CD4-positive, alpha-beta T cell (primary cell): ENCODE measurements around the gene TENT4B. TPM values are rescaled to one million over a fixed set of nuclear protein-coding genes. Genes with fewer than 3 reads are reported as not detected.

Source experiments
- ATAC-seq: fragments of 200-7000 bp; cut with Tn5 transposase; one replicate; pipeline ENCODE4 v1.10.0; 2022; ENCODE audit warnings: mild to moderate bottlenecking; ENCODE audit not compliant: poor library complexity
- CTCF ChIA-PET: fragments of 350-600 bp; sonication (Branson Sonifier 250); formaldehyde crosslinking; loops from one replicate; lab custom pipeline; 2021; ENCODE audit warnings: antibody characterized with exemption, inconsistent platforms; lab: Charles Lee
- POLR2A ChIA-PET: fragments of 350-600 bp; sonication (Branson Sonifier 250); formaldehyde crosslinking; loops from one replicate; lab custom pipeline; 2021; ENCODE audit warnings: antibody characterized with exemption, inconsistent platforms; lab: Charles Lee
- DNase-seq, 14 experiments: peaks; one replicate each; pipeline ENCODE4 v3.0.0-alpha.2; 2013 to 2020; ENCODE audit warnings: mixed read lengths in 2 of 14
- H3K27ac ChIP-seq, 2 donors: one replicate each; pipeline versions ENCODE4 v1.5.1 to v1.7.0; 2013; ENCODE audit warnings: low read length in 2 of 2, low read depth in 1 of 2, mild to moderate bottlenecking in 1 of 2
- H3K27me3 ChIP-seq, 2 experiments: 1 replicate in 1 of 2; 2 replicates in 1 of 2; pipeline versions ENCODE4 v1.6.1 to v1.7.0; 2013; ENCODE audit warnings: low read length in 2 of 2, control low read depth in 1 of 2, mild to moderate bottlenecking in 1 of 2, moderate library complexity in 1 of 2; ENCODE audit not compliant: insufficient read depth in 2 of 2, control insufficient read depth in 1 of 2
- H3K36me3 ChIP-seq: one replicate; pipeline ENCODE4 v1.6.1; 2013; ENCODE audit warnings: low read length, control low read depth; ENCODE audit not compliant: insufficient read depth
- H3K4me1 ChIP-seq: one replicate; pipeline ENCODE4 v1.6.1; 2013; ENCODE audit warnings: low read length, control low read depth; ENCODE audit not compliant: insufficient read depth
- H3K4me3 ChIP-seq: one replicate; pipeline ENCODE4 v1.5.1; 2013; ENCODE audit warnings: mild to moderate bottlenecking, low read length, moderate library complexity
- H3K9me3 ChIP-seq, 2 experiments: 1 replicate in 1 of 2; 2 replicates in 1 of 2; pipeline versions ENCODE4 v1.6.1 to v1.7.0; 2013; ENCODE audit warnings: low read length in 2 of 2, mild to moderate bottlenecking in 2 of 2, control low read depth in 1 of 2, moderate library complexity in 1 of 2; ENCODE audit not compliant: control insufficient read depth in 1 of 2, insufficient read depth in 1 of 2
- H3K27ac Mint-ChIP-seq: one replicate; pipeline ENCODE4 v1.8.0; 2020; ENCODE audit warnings: mixed read lengths
- H3K27me3 Mint-ChIP-seq: one replicate; pipeline ENCODE4 v1.8.0; 2021; ENCODE audit warnings: mixed read lengths
- H3K36me3 Mint-ChIP-seq: one replicate; pipeline ENCODE4 v1.8.0; 2021; ENCODE audit warnings: low read depth, mixed read lengths
- H3K4me1 Mint-ChIP-seq: one replicate; pipeline ENCODE4 v1.8.0; 2021; ENCODE audit warnings: low read depth, mixed read lengths
- H3K4me3 Mint-ChIP-seq: one replicate; pipeline ENCODE4 v1.8.0; 2020; ENCODE audit warnings: mild to moderate bottlenecking, mixed read lengths
- H3K9me3 Mint-ChIP-seq: one replicate; pipeline ENCODE4 v1.8.0; 2020; ENCODE audit warnings: mixed read lengths
- CTCF ChIP-seq: fragments of 200-600 bp; IDR thresholded peaks from one replicate; pipeline ENCODE4 v1.8.0; 2022; ENCODE audit warnings: antibody characterized with exemption, mild to moderate bottlenecking
- intact Hi-C, 2 experiments: fragments of 100-400 bp; cut with DNase I in 1 of 2; cut with micrococcal nuclease in 1 of 2; formaldehyde crosslinking; loops; one replicate each; pipeline versions ENCODE4 v1.15.1 to v1.9.0; 2023 to 2025; cut with DNase I, micrococcal nuclease
- total RNA-seq, 174 experiments: library from RNA in 2 of 174; stranded (reverse) in 2 of 174; gene quantifications; one replicate each; pipeline ENCODE4 v1.2.3 and lab custom pipeline; 2021 to 2026

The TENT4B gene
- total RNA-seq, 2 experiments from 2014 or later = 32.9 to 35.0 TPM

GRCh38 chr16:50271148-50272041 lies 118.3 kb downstream of the TENT4B start:
- peak overlapping the region; percentile 91 to 93 for H3K27ac ChIP-seq
- no peak overlapping the region for H3K4me3 ChIP-seq

GRCh38 chr16:50272111-50272571 lies 119.0 kb downstream of the TENT4B start:
- POLR2A ChIA-PET = interaction anchor here (3.7 to 4.3 kb wide), 3 partner anchors 11 to 55 kb away, joined by 22 to 40 read pairs (median 32); no protein-coding TSS in a partner anchor
- Histone ChIP-seq H3K4me3 (no peak overlapping the region), H3K27ac (peak overlapping the region; percentile 91 to 93), H3K9me3 (no peaks in the 10 kb centered on the region), H3K4me1 (peaks cover 98% of the 10 kb centered on the region), H3K36me3 (peaks cover 25% of the 10 kb centered on the region), H3K27me3 (no peaks in the 10 kb centered on the region)
- peak in 1 of 14 experiments; percentile 39 for DNase-seq
- H3K36me3 Mint-ChIP-seq = peaks cover 57% of the 10 kb centered on the region
- peak overlapping the region; percentile 100 for H3K27ac Mint-ChIP-seq
- intact Hi-C loops = loop anchor here in 1 of 2 experiments (10.0 kb wide), 1 partner anchor 117 kb away; the partner anchor contains the start of gene TENT4B
- no peak for TF ChIP-seq CTCF
- H3K4me3 Mint-ChIP-seq = peak overlapping the region; percentile 95
- CTCF ChIA-PET = interaction anchor here (1.2 to 1.3 kb wide), 2 partner anchors 58 to 78 kb away, joined by 3 to 4 read pairs; no protein-coding TSS in a partner anchor
- no peak for ATAC-seq
- no peaks in the 10 kb centered on the region for H3K9me3 Mint-ChIP-seq
- peaks cover 96% of the 10 kb centered on the region for H3K4me1 Mint-ChIP-seq
- H3K27me3 Mint-ChIP-seq = no peaks in the 10 kb centered on the region

More at GRCh38 chr16:50271148-50272041, 118.3 kb downstream of the TENT4B start:
- Mint-ChIP-seq H3K4me1 (peaks cover 94% of the 10 kb centered on the region), H3K9me3 (no peaks in the 10 kb centered on the region), H3K27ac (peak overlapping the region; percentile 100), H3K36me3 (peaks cover 60% of the 10 kb centered on the region), H3K4me3 (peak overlapping the region; percentile 78), H3K27me3 (no peaks in the 10 kb centered on the region)
- no peak for ATAC-seq
- TF ChIP-seq CTCF = no peak
- CTCF ChIA-PET = interaction anchor here (1.2 to 1.3 kb wide), 3 partner anchors 58 to 98 kb away, joined by 3 to 4 read pairs (median 3); partner anchors contain the start of gene BRD7
- intact Hi-C loops = loop anchor here in 1 of 2 experiments (10.0 kb wide), 1 partner anchor 117 kb away; the partner anchor contains the start of gene TENT4B
- peaks cover 21% of the 10 kb centered on the region for H3K36me3 ChIP-seq
- no peaks in the 10 kb centered on the region for H3K9me3 ChIP-seq
- peaks cover 97% of the 10 kb centered on the region for H3K4me1 ChIP-seq
- H3K27me3 ChIP-seq = no peaks in the 10 kb centered on the region
- DNase-seq = no peak
- POLR2A ChIA-PET = interaction anchor here (4.1 kb wide), 1 partner anchor 12 kb away, joined by 40 read pairs; no protein-coding TSS in a partner anchor

GRCh38 chr16:50272687-50273381 lies 119.7 kb downstream of the TENT4B start:
- Mint-ChIP-seq H3K4me1 (peaks cover 96% of the 10 kb centered on the region), H3K9me3 (no peaks in the 10 kb centered on the region), H3K4me3 (peak overlapping the region; percentile 95), H3K36me3 (peaks cover 56% of the 10 kb centered on the region), H3K27me3 (no peaks in the 10 kb centered on the region), H3K27ac (peak overlapping the region; percentile 100)
- intact Hi-C loops = loop anchor here in 1 of 2 experiments (10.0 kb wide), 1 partner anchor 118 kb away; the partner anchor contains the start of gene TENT4B
- Histone ChIP-seq H3K36me3 (peaks cover 25% of the 10 kb centered on the region), H3K27ac (peak overlapping the region; percentile 91 to 93), H3K4me3 (peak overlapping the region; percentile 73), H3K27me3 (no peaks in the 10 kb centered on the region), H3K4me1 (peaks cover 98% of the 10 kb centered on the region), H3K9me3 (no peaks in the 10 kb centered on the region)
- ChIA-PET POLR2A (interaction anchor here (1.2 to 4.3 kb wide), 13 partner anchors 11 to 469 kb away, joined by 4 to 40 read pairs (median 10); partner anchors contain the start of gene CNEP1R1), CTCF (interaction anchor here (1.2 to 3.2 kb wide), 4 partner anchors 54 to 392 kb away, joined by 3 to 12 read pairs (median 4); no protein-coding TSS in a partner anchor)
- no peak for TF ChIP-seq CTCF
- DNase-seq = no peak
- ATAC-seq = no peak
